ENCODE results near the gene DNAH10. TPM values are rescaled to one million over a fixed set of nuclear protein-coding genes. Genes with fewer than 3 reads are reported as not detected.

The DNAH10 gene
- total and polyA plus RNA-seq, 10 of the 15 experiments (the other 5 are each of a cell fraction or from before 2014, with no cell fraction given), result 0.01 to 0.32 (median 0.06) TPM

- ATAC-seq, result no peak
- no peaks in the 10 kb centered on the region for H4K20me1 ChIP-seq (ENCODE audit: control insufficient read depth, insufficient read depth)
- H3K9ac ChIP-seq (ENCODE audit: control insufficient read depth, insufficient read depth, low read length), result no peak overlapping the region
- H3K4me2 ChIP-seq (ENCODE audit: control insufficient read depth, insufficient read depth), result no peak overlapping the region
- no peak overlapping the region for H2AFZ ChIP-seq (ENCODE audit: control insufficient read depth, low read depth, low read length)
- ChIA-PET RAD21 (ENCODE audit: unreplicated experiment) (no interaction called here), POLR2A (no interaction called here), CTCF (interaction anchor here (0.6 to 1.1 kb wide), 2 partner anchors 211 to 597 kb away, joined by 3 read pairs; no protein-coding TSS in a partner anchor), SMC1A (ENCODE audit: uncharacterized antibody, unreplicated experiment) (no interaction called here)
- no peak overlapping the region for H3K4me3 ChIP-seq
- no peaks in the 10 kb centered on the region for H3K4me1 ChIP-seq (ENCODE audit: control insufficient read depth, insufficient read depth, low read length)
- DNase-seq (ENCODE audit: low read depth, low spot score), result no peak
- in situ Hi-C loops (cut with MboI) (no loop called here), intact Hi-C loops (cut with micrococcal nuclease; ENCODE audit: unreplicated experiment) (no loop called here)
- H3K36me3 ChIP-seq (ENCODE audit: control insufficient read depth in 2 of 2, insufficient read depth in 2 of 2, low read length in 1 of 2), result no peaks in the 10 kb centered on the region
- no peaks in the 10 kb centered on the region for H3K27me3 ChIP-seq (replicated peaks in 1 of 2; ENCODE audit: control insufficient read depth in 2 of 2, insufficient read depth in 2 of 2, low read length in 1 of 2)
- no peak for FAIRE-seq
- no peaks in the 10 kb centered on the region; the same call in 2 of the 3 replicates for H3K9me3 ChIP-seq (replicated peaks; ENCODE audit: control insufficient read depth, insufficient read depth, low read length)
- WGBS (ENCODE audit: insufficient coverage, insufficient replicate concordance, low lambda C conversion rate, missing lambda C conversion rate), result 6% methylated on average over 1 of the region's 1 CpG
- no TSS peak for BruUV-seq (replicated peaks)
- H3K27ac ChIP-seq (ENCODE audit: control insufficient read depth, insufficient read depth), result no peak overlapping the region
- no peaks in the 10 kb centered on the region for H3K79me2 ChIP-seq (ENCODE audit: control insufficient read depth, insufficient read depth, low read length)
- TF ChIP-seq KAT2A (conservative IDR thresholded peaks at IDR 0.05; ENCODE audit: control insufficient read depth, low read depth, low read length) (no peak), POU2F2 (IDR thresholded peaks at IDR 0.05; ENCODE audit: borderline replicate concordance, low read depth, low read length) (no peak), CHD2 (IDR thresholded peaks at IDR 0.05; ENCODE audit: borderline replicate concordance, low read depth, low read length) (no peak), SP1 (IDR thresholded peaks at IDR 0.05; ENCODE audit: low read depth, low read length) (no peak), ATF2 (IDR thresholded peaks at IDR 0.05; ENCODE audit: low read length) (no peak), ZSCAN29 (IDR thresholded peaks at IDR 0.05) (no peak), RCOR1 (conservative IDR thresholded peaks at IDR 0.05; ENCODE audit: low read depth, low read length) (no peak), MEF2B (IDR thresholded peaks at IDR 0.05; ENCODE audit: partially characterized antibody, poor library complexity, severe bottlenecking) (no peak), TCF7 (IDR thresholded peaks at IDR 0.05; ENCODE audit: borderline replicate concordance) (no peak), NFXL1 (IDR thresholded peaks at IDR 0.05; ENCODE audit: borderline replicate concordance) (no peak), CEBPZ (IDR thresholded peaks at IDR 0.05; ENCODE audit: low read depth, low read length) (no peak), ZBTB4 (CRISPR knock-in tag; IDR thresholded peaks at IDR 0.05) (no peak), NRF1 (conservative IDR thresholded peaks at IDR 0.05; ENCODE audit: low read depth, low read length) (no peak), RBBP5 (conservative IDR thresholded peaks at IDR 0.05) (no peak), YBX1 (IDR thresholded peaks at IDR 0.05) (no peak), EZH2 (IDR thresholded peaks at IDR 0.05; ENCODE audit: borderline replicate concordance, control insufficient read depth, low read depth, low read length) (no peak)
Observed at GRCh38 chr12:123773375-123773774, 11.3 kb downstream of the DNAH10 start.
